NB4 (cell line): ENCODE results near the gene BLVRB.

Source experiments
- CTCF ChIP-seq: IDR thresholded peaks from one replicate; pipeline ENCODE4 v1.5.1; 2012; ENCODE audit warnings: low read depth, low read length
- MAX ChIP-seq: IDR thresholded peaks from 2 replicates; pipeline ENCODE4 v1.6.1; 2011; ENCODE audit warnings: low read depth, low read length
- MYC ChIP-seq: IDR thresholded peaks from 2 replicates; pipeline ENCODE4 v1.6.1; 2011; ENCODE audit warnings: low read depth, low read length
- POLR2A ChIP-seq: IDR thresholded peaks from 2 replicates; pipeline ENCODE4 v1.6.1; 2011; ENCODE audit warnings: mild to moderate bottlenecking; ENCODE audit not compliant: insufficient read length; ENCODE audit errors: extremely low read depth

GRCh38 chr19:40414542-40415535 is 50.7 kb downstream of the BLVRB start:
- TF ChIP-seq CTCF (no peak), MAX (no peak), POLR2A (no peak), MYC (no peak)
